Lung (tissue), 12 donors: ENCODE data around the gene CDK2. TPM values are rescaled to one million over a fixed set of nuclear protein-coding genes. Genes with fewer than 3 reads are reported as not detected.

ENCODE experiments used
- ATAC-seq: fragments of 200-7000 bp; cut with Tn5 transposase; one replicate; pipeline ENCODE4 v1.9.1; 2020; ENCODE audit warnings: moderate number of reproducible peaks; ENCODE audit not compliant: insufficient read depth, low FRiP score
- DNase-seq, 3 donors: peaks; one replicate each; pipeline ENCODE4 v3.0.0-alpha.2; 2013 to 2017
- H3K27ac ChIP-seq, 2 donors: one replicate each; pipeline ENCODE4 v1.5.1; 2013; ENCODE audit warnings: mild to moderate bottlenecking in 2 of 2, moderate library complexity in 2 of 2, control low read depth in 1 of 2, inconsistent platforms in 1 of 2, low read depth in 1 of 2, low read length in 1 of 2
- H3K27me3 ChIP-seq, 3 donors: one replicate each; pipeline ENCODE4 v1.5.1; 2013; ENCODE audit warnings: low read length in 2 of 3; ENCODE audit not compliant: control insufficient read depth in 3 of 3, insufficient read depth in 3 of 3
- H3K36me3 ChIP-seq, 4 donors: one replicate each; pipeline ENCODE4 v1.5.1; 2013; ENCODE audit warnings: low read length in 4 of 4, mild to moderate bottlenecking in 1 of 4, moderate library complexity in 1 of 4; ENCODE audit not compliant: control insufficient read depth in 4 of 4, insufficient read depth in 4 of 4
- H3K4me1 ChIP-seq, 5 donors: one replicate each; pipeline ENCODE4 v1.5.1; 2013; ENCODE audit warnings: low read length in 5 of 5, mild to moderate bottlenecking in 2 of 5, moderate library complexity in 1 of 5; ENCODE audit not compliant: control insufficient read depth in 5 of 5, insufficient read depth in 5 of 5
- H3K4me3 ChIP-seq: one replicate; pipeline ENCODE4 v1.5.1; 2013; ENCODE audit warnings: mild to moderate bottlenecking, control low read depth, moderate library complexity
- H3K9ac ChIP-seq, 2 donors: one replicate each; pipeline ENCODE4 v1.5.1; 2013; ENCODE audit warnings: low read length in 2 of 2, control low read depth in 1 of 2; ENCODE audit not compliant: insufficient read depth in 1 of 2
- H3K9me3 ChIP-seq, 4 donors: one replicate each; pipeline ENCODE4 v1.5.1; 2013; ENCODE audit warnings: low read length in 3 of 4, mild to moderate bottlenecking in 1 of 4, moderate library complexity in 1 of 4; ENCODE audit not compliant: control insufficient read depth in 4 of 4, insufficient read depth in 3 of 4
- CTCF ChIP-seq: IDR thresholded peaks from 2 replicates; pipeline ENCODE4 v1.5.1; 2012; ENCODE audit warnings: mild to moderate bottlenecking; ENCODE audit errors: control extremely low read depth, extremely low read depth
- WGBS, 2 donors: extraction: QIAGEN DNeasy Blood & Tissue Kit; methylation state at CpG; one replicate each; pipeline ENCODE4 v1.1.7; 2013; 5-methylcytosine and 5-hydroxymethylcytosine counted together
- polyA plus RNA-seq, 2 donors: library from polyadenylated mRNA; stranded (reverse); fragments of 200-250 nt; gene quantifications; one replicate each; pipeline ENCODE4 v1.2.1, GENCODE V29; 2013
- total RNA-seq, 2 donors: library from RNA; depleted of rRNA in 1 of 2; stranded (reverse); fragments of >200 nt in 1 of 2; gene quantifications; one replicate each; pipeline ENCODE4 v1.2.1, GENCODE V29; 2014 to 2021
- donor health status: control.
- donor health status: control.
- donor health status: Bipolar disorder and iron deficiency.
- donor health status: healthy.
- donor health status: DM: yes; HTN: yes; CAD: no.

CDK2 gene
- total and polyA plus RNA-seq, 4 donors = 13.0 to 28.0 (median 26.5) TPM

- ATAC-seq (peak; percentile 33), DNase-seq (no peak)
- peaks cover 0 to 3% (median 0%) of the 10 kb centered on the region in 5 donors for H3K4me1 ChIP-seq
- peaks cover 0 to 11% (median 5%) of the 10 kb centered on the region in 4 donors for H3K36me3 ChIP-seq
- TF ChIP-seq CTCF = no peak
- 67 to 90% methylated on average over 5 of the region's 5 CpGs for WGBS, 2 donors
- no peak overlapping the region for H3K4me3 ChIP-seq
- H3K9me3 ChIP-seq = peaks cover 0 to 2% (median 0%) of the 10 kb centered on the region in 4 donors
- H3K27me3 ChIP-seq = no peaks in the 10 kb centered on the region
- H3K27ac ChIP-seq = no peak overlapping the region
- no peak overlapping the region for H3K9ac ChIP-seq
These were observed 9.3 kb upstream of the CDK2 start for GRCh38 chr12:55957106-55957859.

GRCh38 chr12:55963760-55964159 is 2.9 kb upstream of the CDK2 start:
- H3K9ac ChIP-seq = no peak overlapping the region
- H3K4me1 ChIP-seq = peaks cover 3 to 20% (median 4%) of the 10 kb centered on the region in 5 donors
- ATAC-seq = no peak
- no peak for DNase-seq
- no peak overlapping the region for H3K27ac ChIP-seq
- no peaks in the 10 kb centered on the region for H3K27me3 ChIP-seq
- no peak overlapping the region for H3K4me3 ChIP-seq
- H3K36me3 ChIP-seq = peaks cover 0 to 3% (median 1%) of the 10 kb centered on the region in 4 donors
- 77 to 85% methylated on average over 1 to 2 of the region's 2 CpGs for WGBS, 2 donors
- H3K9me3 ChIP-seq = no peaks in the 10 kb centered on the region
- TF ChIP-seq CTCF = no peak

- no peak overlapping the region for H3K27ac ChIP-seq
- H3K9me3 ChIP-seq = no peaks in the 10 kb centered on the region
- 79 to 87% methylated on average over 5 of the region's 5 CpGs for WGBS, 2 donors
- peaks cover 3 to 20% (median 4%) of the 10 kb centered on the region in 5 donors for H3K4me1 ChIP-seq
- no peak for ATAC-seq
- no peak overlapping the region for H3K4me3 ChIP-seq
- peaks cover 0 to 9% (median 1%) of the 10 kb centered on the region in 4 donors for H3K36me3 ChIP-seq
- no peak overlapping the region for H3K9ac ChIP-seq
- DNase-seq = no peak
- no peaks in the 10 kb centered on the region for H3K27me3 ChIP-seq
- TF ChIP-seq CTCF = no peak
These were observed 1.4 kb upstream of the CDK2 start for GRCh38 chr12:55965240-55965639.
